ENCODE measurements around the gene MAP3K7.

DNA sequence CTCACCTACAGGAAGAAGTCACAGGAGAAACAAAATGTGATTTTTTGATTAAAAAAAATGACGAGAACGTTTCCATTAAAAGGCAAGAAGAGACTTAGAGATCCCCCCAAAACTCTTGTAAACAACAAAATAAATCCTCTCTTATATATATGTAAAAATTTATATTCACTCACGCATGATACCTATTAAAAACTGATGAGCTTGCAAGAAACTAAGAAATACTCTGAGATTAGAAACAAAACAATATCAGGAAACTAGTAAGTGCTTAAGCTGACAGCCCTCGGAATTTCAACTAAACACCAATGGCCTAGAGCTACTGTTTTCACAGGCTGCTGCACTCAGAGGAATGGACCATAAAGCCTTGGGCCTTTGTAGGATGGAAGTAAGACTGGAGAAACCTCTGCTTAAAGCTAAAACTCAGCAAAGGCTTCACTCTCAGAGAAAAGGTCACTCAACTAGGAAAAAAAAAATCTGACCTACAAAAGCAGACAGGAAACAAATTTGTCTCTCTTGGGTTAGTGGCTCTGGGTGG, 63.0 kb downstream of the MAP3K7 start:
- TF ChIP-seq POLR2A (IDR thresholded peaks at IDR 0.05; ENCODE audit: low read length) (no peak), GATA1 (IDR thresholded peaks at IDR 0.05; ENCODE audit: low read depth, low read length) (no peak)
